ENCODE measurements around the gene GPRIN1.
"Not testable (repeated sequence)": the region's sequence is repeated elsewhere in the genome, so short reads cannot be mapped to it uniquely, and the experiment has no call there.

GPRIN1 gene

GRCh38 chr5:176565760-176566288, 44.1 kb downstream of the GPRIN1 start:
- no peak for DNase-seq

GRCh38 chr5:176564002-176564401, 46.0 kb downstream of the GPRIN1 start:
- no peak for DNase-seq

GRCh38 chr5:176562189-176562588, 47.8 kb downstream of the GPRIN1 start:
- DNase-seq: no peak

GRCh38 chr5:176561259-176561658, 48.7 kb downstream of the GPRIN1 start:
- DNase-seq: no peak

- DNase-seq: no peak
Observed at GRCh38 chr5:176560364-176560763, 49.6 kb downstream of the GPRIN1 start.

- DNase-seq: no peak
Observed at GRCh38 chr5:176559683-176560082, 50.3 kb downstream of the GPRIN1 start.

- DNase-seq: no peak
Observed at GRCh38 chr5:176557846-176558245, 52.1 kb downstream of the GPRIN1 start.

GRCh38 chr5:176553260-176554085, 56.5 kb downstream of the GPRIN1 start:
- DNase-seq: no peak

- no peak for DNase-seq
Observed at GRCh38 chr5:176552332-176552869, 57.6 kb downstream of the GPRIN1 start.

- not testable (repeated sequence) for DNase-seq
Observed at GRCh38 chr5:176550937-176551336, 59.0 kb downstream of the GPRIN1 start.

- no peak for DNase-seq
Observed at GRCh38 chr5:176550275-176550831, 59.6 kb downstream of the GPRIN1 start.

GRCh38 chr5:176549871-176550270, 60.1 kb downstream of the GPRIN1 start:
- DNase-seq: no peak

- no peak for DNase-seq
Observed at GRCh38 chr5:176548967-176549444, 61.0 kb downstream of the GPRIN1 start, which contains the start of gene CDHR2. TSS of gene CDHR2 (plus strand) at chr5:176549342. CDS start at chr5:176565353, 16,011 bp downstream.

- no peak for DNase-seq
Observed at GRCh38 chr5:176547802-176548201, 62.2 kb downstream of the GPRIN1 start.

Data from NCI-H2029 treated with DMSO at 0.1 percent for 48 hours (cell line).